ENCODE measurements around the gene NATD1.

Gene NATD1

GRCh38 chr17:21200590-21201297, 52.5 kb downstream of the NATD1 start:
- Histone ChIP-seq H3K4me3 (IDR thresholded peaks at IDR 0.05; ENCODE audit: insufficient read depth, low read depth, low read length) (no peak overlapping the region), H3K4me1 (ENCODE audit: low read depth, poor library complexity, severe bottlenecking) (no peaks in the 10 kb centered on the region), H2AFZ (ENCODE audit: low read depth) (no peak overlapping the region), H4K20me1 (ENCODE audit: insufficient read depth) (no peaks in the 10 kb centered on the region), H3K79me2 (ENCODE audit: insufficient read depth, low read depth) (peaks cover 38% of the 10 kb centered on the region), H3K4me2 (no peak overlapping the region), H3K36me3 (ENCODE audit: insufficient read depth) (no peaks in the 10 kb centered on the region), H3K9ac (no peak overlapping the region), H3K27ac (no peak overlapping the region), H3K27me3 (ENCODE audit: insufficient read depth, low read depth) (no peaks in the 10 kb centered on the region)
- TF ChIP-seq CTCF (conservative IDR thresholded peaks at IDR 0.05; ENCODE audit: low read depth, low read length): no peak

- peaks cover 31% of the 10 kb centered on the region for H3K79me2 ChIP-seq (ENCODE audit: insufficient read depth, low read depth)
- TF ChIP-seq CTCF (conservative IDR thresholded peaks at IDR 0.05; ENCODE audit: low read depth, low read length): no peak
- H2AFZ ChIP-seq (ENCODE audit: low read depth): no peak overlapping the region
- no peak overlapping the region for H3K9ac ChIP-seq
- no peaks in the 10 kb centered on the region for H4K20me1 ChIP-seq (ENCODE audit: insufficient read depth)
- H3K4me1 ChIP-seq (ENCODE audit: low read depth, poor library complexity, severe bottlenecking): no peaks in the 10 kb centered on the region
- no peak overlapping the region for H3K4me2 ChIP-seq
- H3K36me3 ChIP-seq (ENCODE audit: insufficient read depth): no peaks in the 10 kb centered on the region
- H3K4me3 ChIP-seq (IDR thresholded peaks at IDR 0.05; ENCODE audit: insufficient read depth, low read depth, low read length): no peak overlapping the region
- no peak overlapping the region for H3K27ac ChIP-seq
- H3K27me3 ChIP-seq (ENCODE audit: insufficient read depth, low read depth): no peaks in the 10 kb centered on the region
Measured at GRCh38 chr17:21199856-21200255, 53.4 kb downstream of the NATD1 start.

- Histone ChIP-seq H3K36me3 (ENCODE audit: insufficient read depth) (no peaks in the 10 kb centered on the region), H2AFZ (ENCODE audit: low read depth) (no peak overlapping the region), H3K4me2 (no peak overlapping the region), H3K27me3 (ENCODE audit: insufficient read depth, low read depth) (no peaks in the 10 kb centered on the region), H4K20me1 (ENCODE audit: insufficient read depth) (no peaks in the 10 kb centered on the region), H3K9ac (no peak overlapping the region), H3K4me1 (ENCODE audit: low read depth, poor library complexity, severe bottlenecking) (no peaks in the 10 kb centered on the region), H3K79me2 (ENCODE audit: insufficient read depth, low read depth) (peaks cover 26% of the 10 kb centered on the region), H3K27ac (no peak overlapping the region), H3K4me3 (IDR thresholded peaks at IDR 0.05; ENCODE audit: insufficient read depth, low read depth, low read length) (no peak overlapping the region)
- TF ChIP-seq CTCF (conservative IDR thresholded peaks at IDR 0.05; ENCODE audit: low read depth, low read length): no peak
Measured at GRCh38 chr17:21199311-21199710, 53.9 kb downstream of the NATD1 start.

- no peak overlapping the region for H3K9ac ChIP-seq
- no peak overlapping the region for H2AFZ ChIP-seq (ENCODE audit: low read depth)
- H3K4me2 ChIP-seq: no peak overlapping the region
- no peaks in the 10 kb centered on the region for H4K20me1 ChIP-seq (ENCODE audit: insufficient read depth)
- no peaks in the 10 kb centered on the region for H3K36me3 ChIP-seq (ENCODE audit: insufficient read depth)
- no peak overlapping the region for H3K4me3 ChIP-seq (IDR thresholded peaks at IDR 0.05; ENCODE audit: insufficient read depth, low read depth, low read length)
- H3K27me3 ChIP-seq (ENCODE audit: insufficient read depth, low read depth): no peaks in the 10 kb centered on the region
- peaks cover 9% of the 10 kb centered on the region for H3K4me1 ChIP-seq (ENCODE audit: low read depth, poor library complexity, severe bottlenecking)
- no peak overlapping the region for H3K27ac ChIP-seq
- H3K79me2 ChIP-seq (ENCODE audit: insufficient read depth, low read depth): peaks cover 22% of the 10 kb centered on the region
- no peak for TF ChIP-seq CTCF (conservative IDR thresholded peaks at IDR 0.05; ENCODE audit: low read depth, low read length)
Measured at GRCh38 chr17:21198411-21198810, 54.8 kb downstream of the NATD1 start.

All from KMS-11 (cell line).